HG03280 (cell line): ENCODE data around the gene ARHGAP10.

Source experiments
- ATAC-seq: cut with Tn5 transposase; IDR thresholded peaks from one replicate; pipeline ENCODE4 v1.9.1; 2021; ENCODE audit warnings: mild to moderate bottlenecking, moderate library complexity; ENCODE audit not compliant: unreplicated experiment

The ARHGAP10 gene

DNA sequence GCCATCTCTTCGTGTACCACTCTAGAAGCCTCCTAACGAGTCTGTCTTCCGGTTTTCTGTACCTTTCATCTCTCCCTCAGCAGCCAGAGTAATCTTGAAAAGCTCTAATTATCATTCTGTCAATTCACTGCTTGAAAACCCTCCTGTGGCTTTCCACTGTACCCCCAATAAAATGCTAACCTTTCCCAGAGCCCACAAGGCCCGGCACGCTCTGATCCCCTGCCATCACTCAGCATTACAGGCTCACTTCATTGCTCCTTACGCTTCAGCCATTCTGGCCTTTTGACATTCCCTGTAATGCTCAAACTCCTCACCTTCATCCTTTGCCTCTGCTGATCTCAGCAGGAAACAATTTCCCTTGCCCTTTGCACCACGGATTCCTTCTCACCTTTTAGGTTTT is 112.9 kb downstream of the ARHGAP10 start:
- ATAC-seq, result no peak

DNA sequence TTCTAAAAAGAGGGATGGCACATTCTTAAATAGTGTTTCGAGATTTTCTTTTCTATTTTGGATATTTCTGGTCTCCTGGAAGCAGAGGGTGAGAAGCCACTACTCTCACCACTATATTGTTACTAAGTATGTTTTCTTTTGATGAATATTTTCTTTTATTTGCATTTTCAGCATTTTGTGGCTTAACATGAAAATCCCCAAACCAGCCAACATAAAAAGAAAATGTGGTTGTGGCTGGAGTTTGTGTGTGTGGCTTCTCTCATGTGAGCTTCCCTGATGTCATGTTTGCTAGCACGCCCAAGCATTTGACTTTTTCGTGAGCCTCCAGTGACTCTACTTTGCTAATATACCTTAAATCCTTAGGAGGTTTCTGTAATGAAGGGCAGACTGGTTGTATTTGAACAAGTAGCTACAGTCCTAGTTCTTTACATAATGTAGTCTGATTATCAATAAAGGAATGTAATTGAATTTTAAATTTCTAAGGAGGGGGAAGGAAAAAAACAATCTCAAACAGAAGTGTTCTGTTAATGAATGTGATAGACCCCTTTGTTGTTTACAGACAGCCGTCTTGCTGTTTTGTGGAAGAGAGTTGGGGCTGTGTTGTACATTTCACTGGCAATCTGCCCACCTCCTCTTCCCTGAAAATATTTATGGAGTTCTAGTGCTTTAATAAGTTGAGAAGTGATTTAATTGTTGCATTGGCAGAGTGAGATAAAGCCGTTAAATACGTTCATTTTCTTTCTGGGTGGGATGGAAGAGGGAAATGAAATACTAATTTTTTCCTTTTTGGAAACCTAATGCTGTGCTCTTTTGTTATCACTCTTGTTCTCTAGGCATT is 114.6 kb downstream of the ARHGAP10 start:
- ATAC-seq, result peak; percentile 71

DNA sequence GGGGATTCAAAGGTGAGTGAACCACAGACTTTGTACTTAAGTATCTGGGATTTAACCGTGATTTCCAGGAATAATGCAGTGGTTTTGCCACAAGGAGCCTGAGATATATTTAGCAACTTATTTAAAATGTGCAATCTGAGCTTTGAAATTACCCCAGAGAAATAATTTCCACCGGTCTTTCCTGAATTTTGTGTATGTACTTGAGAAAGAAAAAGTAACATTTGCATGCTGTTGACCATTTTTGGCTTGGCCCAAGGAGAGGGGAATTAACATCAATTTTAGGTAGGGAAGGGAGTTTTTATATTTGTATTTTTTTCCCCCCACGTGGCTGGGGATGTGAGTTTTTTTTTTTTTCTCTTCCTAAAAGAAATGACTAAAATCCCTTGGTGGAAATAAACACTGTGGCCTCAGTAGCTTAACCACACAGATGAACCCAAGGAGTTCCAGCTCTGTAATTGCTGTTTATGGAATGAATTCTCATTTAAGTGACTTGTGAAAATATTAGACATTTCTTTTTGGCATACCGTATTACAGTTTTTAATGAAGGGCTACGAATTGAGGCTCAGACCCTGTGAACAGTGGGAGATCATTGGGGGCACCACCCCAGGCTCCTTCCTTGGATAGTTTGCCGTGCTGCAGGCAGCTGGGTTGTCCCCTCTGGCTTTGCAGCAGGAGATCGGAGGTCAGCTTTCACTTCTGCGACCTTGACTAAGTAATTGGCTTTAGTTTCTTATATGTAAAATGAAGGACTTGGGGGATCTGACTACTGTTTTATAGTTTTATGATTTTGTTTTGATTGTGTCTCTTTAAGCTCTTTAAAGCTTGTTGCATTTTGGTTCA is 116.1 kb downstream of the ARHGAP10 start:
- no peak for ATAC-seq

DNA sequence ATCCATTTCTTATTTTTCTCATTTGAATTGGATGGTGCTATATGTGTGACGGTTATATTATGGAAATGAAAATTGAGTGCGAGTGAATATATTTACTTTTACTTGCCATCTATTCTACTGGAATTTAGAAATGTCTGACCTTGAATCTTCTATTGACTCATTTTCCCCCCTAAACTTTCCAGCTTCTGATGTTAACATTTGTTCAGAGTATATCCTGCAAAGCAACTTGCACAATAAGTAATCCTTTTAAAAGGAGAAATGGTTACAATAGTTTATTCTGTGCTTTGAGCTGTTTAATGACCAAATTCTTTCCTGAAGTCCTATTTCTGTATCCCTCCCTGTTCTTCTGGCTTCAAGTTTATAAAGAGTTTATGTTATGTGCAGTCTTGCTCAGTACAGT is 116.7 kb downstream of the ARHGAP10 start:
- ATAC-seq, result no peak

DNA sequence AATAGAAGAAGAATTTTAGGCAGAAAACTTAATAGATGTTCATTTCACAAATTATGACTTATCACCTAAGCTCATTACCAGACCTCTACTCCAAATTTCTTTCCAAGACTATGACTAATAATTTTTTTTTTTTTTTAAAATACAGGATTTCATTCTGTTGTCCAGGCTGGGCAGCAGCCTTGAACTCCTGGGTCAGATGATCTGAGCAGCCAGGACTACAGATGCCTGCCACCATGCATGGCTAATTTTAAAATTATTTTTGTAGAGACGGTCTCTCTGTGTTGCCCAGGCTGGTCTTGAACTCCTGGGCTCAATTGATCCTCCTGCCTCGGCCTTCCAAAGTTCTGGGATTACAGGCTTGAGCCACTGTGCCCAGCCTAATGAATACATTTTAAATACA is 119.2 kb downstream of the ARHGAP10 start:
- ATAC-seq, result no peak

- ATAC-seq, result no peak
Measured at GRCh38 chr4:147853706-147854105, 121.8 kb downstream of the ARHGAP10 start.

DNA sequence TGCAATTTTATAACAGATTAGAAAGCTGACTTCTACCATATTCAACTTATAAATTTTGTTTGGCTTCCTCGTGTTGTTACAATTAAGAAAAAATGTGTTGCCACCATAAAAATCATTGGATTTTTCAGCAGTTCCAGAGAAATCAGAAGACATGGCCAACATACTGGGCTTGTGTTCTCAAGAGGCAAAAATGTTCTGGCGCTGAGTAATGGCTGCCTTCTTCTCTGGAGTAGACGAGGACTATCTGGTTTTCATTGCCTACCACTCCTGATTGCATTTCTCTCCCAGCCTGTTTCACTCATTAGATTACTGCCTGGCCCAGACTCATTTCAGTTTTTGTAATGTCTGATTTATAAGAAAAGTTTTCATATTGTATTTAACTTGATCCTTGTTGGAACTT is 122.3 kb downstream of the ARHGAP10 start:
- ATAC-seq, result no peak

DNA sequence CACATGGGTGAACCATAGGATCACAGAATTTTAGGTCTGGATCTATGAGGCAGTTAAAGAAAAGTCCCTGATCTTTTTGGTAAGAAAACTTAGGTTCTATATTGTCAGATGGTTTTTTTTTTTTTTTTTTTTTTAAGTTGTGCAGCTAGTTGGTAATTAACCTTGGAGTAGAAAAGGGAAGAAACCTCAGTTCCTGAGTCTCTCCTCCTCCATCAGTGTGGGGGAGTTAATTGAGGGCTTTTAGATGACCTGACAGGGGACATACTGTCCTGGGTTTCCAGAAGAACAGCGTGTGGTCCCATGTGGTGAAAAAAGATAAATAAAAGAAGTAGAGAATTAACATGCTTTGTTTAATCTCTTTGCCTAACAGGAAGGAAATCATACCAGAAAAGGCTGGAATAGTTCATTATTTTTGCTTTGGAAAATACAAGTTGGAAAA is 123.7 kb downstream of the ARHGAP10 start:
- no peak for ATAC-seq

- no peak for ATAC-seq
Measured at GRCh38 chr4:147860960-147861359, 129.1 kb downstream of the ARHGAP10 start.

DNA sequence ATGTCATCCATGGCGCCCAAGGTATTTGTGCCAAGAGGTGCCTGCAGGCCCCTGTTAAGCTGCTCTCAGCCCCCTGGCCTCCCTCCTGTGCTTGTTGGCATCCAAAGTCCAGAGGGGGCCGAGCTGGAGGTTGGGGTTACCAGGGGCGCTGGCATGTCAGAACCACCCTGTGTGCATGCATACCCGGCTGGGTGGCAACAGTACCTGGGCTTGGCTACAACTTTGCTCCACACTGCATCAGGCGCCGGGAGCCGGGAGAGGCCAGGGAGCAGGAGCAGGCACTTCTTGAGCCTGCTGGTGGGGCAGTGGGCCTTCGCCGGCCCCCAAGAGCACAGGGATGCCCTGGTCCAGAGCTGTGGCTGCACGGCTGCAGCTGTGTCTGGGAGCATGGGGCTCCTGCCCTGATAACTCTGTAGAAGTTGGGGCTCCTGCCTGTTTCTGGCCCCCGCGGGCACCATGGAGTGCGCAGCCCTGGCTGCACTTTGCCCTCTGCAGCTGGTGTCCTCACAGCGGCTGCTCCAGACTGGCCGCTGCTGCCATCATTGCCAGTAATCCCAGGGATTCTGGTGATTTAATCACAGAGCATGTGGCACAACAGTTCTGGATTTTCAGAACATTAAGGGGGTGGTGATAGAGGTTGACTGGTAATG is 130.3 kb downstream of the ARHGAP10 start:
- no peak for ATAC-seq

DNA sequence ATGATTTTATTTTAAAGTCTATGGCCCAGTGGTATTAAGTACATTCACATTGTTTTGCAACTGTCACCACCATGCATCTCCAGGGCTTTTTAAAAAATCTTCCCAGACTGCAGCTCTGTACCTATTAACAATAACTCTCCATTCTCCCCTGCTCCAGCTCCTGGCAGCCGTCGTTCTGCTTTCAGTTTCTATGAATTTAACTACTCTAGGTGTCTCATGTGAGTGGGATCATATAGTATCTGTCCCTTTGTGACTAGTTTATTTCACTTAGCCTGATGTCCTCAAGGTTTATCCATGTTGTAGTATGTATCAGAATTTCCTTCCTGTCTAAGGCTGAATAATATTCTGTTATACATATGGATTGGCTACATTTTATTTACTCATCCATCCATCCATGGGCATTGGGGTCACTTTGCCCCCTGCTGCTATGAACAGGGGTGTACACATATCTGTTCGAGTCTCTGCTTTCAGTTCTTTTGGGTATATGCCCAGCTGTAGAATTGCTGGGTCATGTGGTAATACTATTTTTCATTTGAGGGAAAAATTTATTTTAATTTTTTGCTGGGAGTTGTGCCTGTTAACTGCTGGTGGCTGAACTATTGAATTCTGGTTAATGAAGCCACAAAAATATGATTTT is 131.3 kb downstream of the ARHGAP10 start:
- ATAC-seq, result peak; percentile 44

DNA sequence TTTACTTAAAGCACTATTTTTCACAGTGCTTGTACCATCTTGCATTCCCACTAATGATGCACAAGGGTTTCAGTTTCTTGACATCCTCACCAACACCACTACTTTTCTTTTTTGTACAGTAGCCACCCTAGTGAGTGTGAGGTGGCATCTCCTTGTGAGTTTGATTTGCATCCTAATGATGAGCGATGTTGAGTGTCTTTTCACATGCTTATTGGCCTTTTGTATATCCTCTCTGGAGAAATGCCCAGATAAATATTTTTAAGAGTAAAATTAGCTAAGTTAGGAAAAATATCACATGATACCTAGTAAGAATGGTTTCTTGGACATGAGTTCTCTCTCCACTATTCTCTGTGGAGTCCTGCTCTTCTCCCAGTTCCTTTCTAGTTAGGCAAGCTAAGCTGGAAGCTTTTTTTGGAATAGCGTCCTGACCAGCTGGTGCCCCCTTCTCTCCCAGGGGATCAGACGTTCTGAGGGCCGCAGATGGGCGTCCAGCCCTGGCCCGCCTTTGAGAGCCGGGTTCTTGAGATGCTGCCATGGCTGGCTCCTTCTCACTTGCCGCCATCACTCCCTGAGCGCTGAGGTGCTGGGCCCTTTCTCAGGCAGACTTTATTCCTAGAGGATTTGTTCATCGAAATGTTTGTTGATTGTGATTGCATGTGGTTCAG is 132.1 kb downstream of the ARHGAP10 start:
- no peak for ATAC-seq

DNA sequence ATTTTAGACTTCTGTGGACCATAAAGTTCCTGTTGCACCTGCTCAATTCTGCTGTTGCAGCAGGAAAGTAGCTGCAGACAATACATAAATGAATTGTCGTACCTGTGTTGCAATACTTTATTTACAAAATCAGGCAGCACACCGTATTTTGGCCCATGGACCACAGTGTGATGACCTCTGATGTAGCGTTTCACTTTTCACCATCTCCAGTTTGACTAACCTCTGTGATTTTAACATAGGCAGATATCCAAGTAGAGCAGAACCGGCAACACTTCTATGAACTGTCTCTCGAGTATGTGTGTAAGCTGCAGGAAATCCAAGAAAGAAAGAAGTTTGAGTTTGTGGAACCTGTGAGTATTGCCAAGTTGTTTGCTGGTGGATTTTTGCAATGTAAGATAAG is 132.7 kb downstream of the ARHGAP10 start:
- ATAC-seq, result no peak

GRCh38 chr4:147865926-147866325 is 134.0 kb downstream of the ARHGAP10 start:
- ATAC-seq, result no peak

GRCh38 chr4:147866532-147867271 is 134.8 kb downstream of the ARHGAP10 start:
- ATAC-seq, result peak; percentile 86

GRCh38 chr4:147874109-147874508 is 142.2 kb downstream of the ARHGAP10 start:
- no peak for ATAC-seq

GRCh38 chr4:147877308-147877771 is 145.5 kb downstream of the ARHGAP10 start:
- ATAC-seq, result no peak

GRCh38 chr4:147879676-147880075 is 147.8 kb downstream of the ARHGAP10 start:
- ATAC-seq, result no peak

DNA sequence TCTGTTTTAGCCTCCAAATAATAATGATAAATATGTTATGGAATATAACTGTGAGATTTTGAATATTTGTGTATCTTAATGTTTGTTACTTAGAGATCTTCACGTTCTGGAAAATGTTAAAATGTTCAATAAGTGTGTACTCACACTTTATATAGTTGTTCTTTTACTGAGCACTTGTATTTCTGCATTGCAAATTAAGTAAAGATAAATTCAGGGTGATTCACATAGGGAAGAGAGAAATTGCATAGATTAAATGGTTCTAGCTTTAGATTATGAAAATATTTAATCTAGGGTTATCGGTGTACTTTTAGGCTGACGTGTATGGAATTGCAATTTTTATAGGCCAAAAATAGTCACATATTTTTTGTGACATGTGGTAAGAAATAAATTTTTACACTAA is 148.6 kb downstream of the ARHGAP10 start:
- no peak for ATAC-seq

GRCh38 chr4:147884536-147884935 is 152.6 kb downstream of the ARHGAP10 start:
- ATAC-seq, result no peak
